HG03196 (cell line): ENCODE data around the gene CARS1.

Experiments used
- ATAC-seq: cut with Tn5 transposase; IDR thresholded peaks from one replicate; pipeline ENCODE4 v1.9.1; 2021; ENCODE audit not compliant: unreplicated experiment

The CARS1 gene

GRCh38 chr11:3041699-3042441 lies 15.4 kb downstream of the CARS1 start:
- no peak for ATAC-seq

GRCh38 chr11:3040881-3041280 lies 16.3 kb downstream of the CARS1 start:
- ATAC-seq = no peak

- no peak for ATAC-seq
These were observed 19.3 kb downstream of the CARS1 start for GRCh38 chr11:3037945-3038271.

GRCh38 chr11:3037040-3037944 lies 19.9 kb downstream of the CARS1 start:
- ATAC-seq = no peak

GRCh38 chr11:3036419-3036818 lies 20.8 kb downstream of the CARS1 start:
- no peak for ATAC-seq

- ATAC-seq = no peak
These were observed 21.9 kb downstream of the CARS1 start for GRCh38 chr11:3035333-3035732.

GRCh38 chr11:3030289-3031070 lies 26.7 kb downstream of the CARS1 start:
- ATAC-seq = no peak

- no peak for ATAC-seq
These were observed 28.4 kb downstream of the CARS1 start for GRCh38 chr11:3028813-3029212.

GRCh38 chr11:3026803-3027202 lies 30.4 kb downstream of the CARS1 start:
- ATAC-seq = no peak

GRCh38 chr11:3022982-3023381 lies 34.2 kb downstream of the CARS1 start:
- no peak for ATAC-seq

GRCh38 chr11:3022300-3022967 lies 34.8 kb downstream of the CARS1 start:
- ATAC-seq = peak; percentile 67

- ATAC-seq = no peak
These were observed 36.1 kb downstream of the CARS1 start for GRCh38 chr11:3021125-3021524.

- no peak for ATAC-seq
These were observed 37.2 kb downstream of the CARS1 start for GRCh38 chr11:3020011-3020410.

- no peak for ATAC-seq
These were observed 38.6 kb downstream of the CARS1 start for GRCh38 chr11:3018596-3018995.

GRCh38 chr11:3016861-3017260 lies 40.4 kb downstream of the CARS1 start:
- no peak for ATAC-seq

GRCh38 chr11:3015796-3016195 lies 41.4 kb downstream of the CARS1 start:
- ATAC-seq = no peak

GRCh38 chr11:3014943-3015342 lies 42.3 kb downstream of the CARS1 start:
- no peak for ATAC-seq

GRCh38 chr11:3014057-3014938 lies 42.9 kb downstream of the CARS1 start:
- ATAC-seq = no peak

GRCh38 chr11:3011891-3012885 lies 45.0 kb downstream of the CARS1 start:
- no peak for ATAC-seq
